ENCODE measurements around the gene TYR.
"Not testable (repeated sequence)": the region's sequence is repeated elsewhere in the genome, so short reads cannot be mapped to it uniquely, and the experiment has no call there.

Gene TYR

GRCh38 chr11:89272540-89273088, 94.9 kb downstream of the TYR start:
- not testable (repeated sequence) for DNase-seq

GRCh38 chr11:89273220-89273619, 95.5 kb downstream of the TYR start:
- not testable (repeated sequence) for DNase-seq

- DNase-seq, result no peak
These were observed 98.3 kb downstream of the TYR start for GRCh38 chr11:89275966-89276365.

- no peak for DNase-seq
These were observed 101.5 kb downstream of the TYR start for GRCh38 chr11:89279176-89279575.

DNA sequence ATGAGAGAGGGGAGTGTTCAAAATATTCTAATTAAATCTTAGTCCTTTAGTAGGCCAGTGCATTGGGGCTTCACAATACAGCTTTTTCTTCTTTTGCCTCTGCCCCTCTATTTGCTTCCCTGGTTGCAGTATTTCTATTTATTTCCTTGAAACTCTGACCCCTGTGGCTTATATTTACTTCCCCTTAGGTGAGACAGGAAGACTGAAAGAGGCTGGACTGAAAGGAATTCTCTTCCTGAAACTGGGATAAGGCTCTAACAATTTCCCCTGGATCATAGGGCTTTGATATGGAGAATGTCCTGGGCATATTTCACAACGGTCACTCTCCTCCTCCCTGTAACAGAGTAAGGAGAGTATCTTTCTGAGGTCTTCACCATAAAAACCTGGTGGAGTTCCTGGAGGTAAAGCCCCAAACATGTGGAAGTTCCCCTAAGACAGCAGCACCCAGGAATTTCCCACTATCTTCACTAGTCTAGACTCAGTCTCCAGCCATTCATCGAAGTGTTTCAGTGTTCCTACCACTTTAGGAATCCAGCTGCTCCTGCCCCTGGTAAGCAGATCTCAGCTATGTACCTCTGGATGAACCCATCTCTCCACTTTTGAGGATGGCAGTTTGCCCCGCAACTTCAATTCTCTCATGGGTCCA, 103.5 kb downstream of the TYR start:
- DNase-seq, result not testable (repeated sequence)

GRCh38 chr11:89286601-89287000, 108.9 kb downstream of the TYR start:
- not testable (repeated sequence) for DNase-seq

DNA sequence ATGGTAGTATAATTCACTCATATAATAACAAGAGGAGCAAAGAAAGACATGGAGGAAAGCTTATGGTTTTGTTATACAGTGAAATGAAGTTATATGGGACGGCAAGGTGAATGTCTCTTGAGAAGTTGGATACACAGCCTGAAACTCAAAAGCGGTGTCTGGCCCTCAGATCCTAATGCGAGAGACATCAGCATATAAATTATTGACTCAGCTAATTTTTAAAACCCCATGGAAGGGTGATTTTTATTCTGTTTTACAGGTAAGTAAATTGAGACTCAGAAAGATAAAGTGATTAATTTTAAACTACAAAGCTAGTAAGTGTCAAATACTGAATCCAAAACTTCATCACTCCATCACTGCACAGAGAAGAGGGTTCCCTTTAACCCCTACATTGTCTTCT, 110.3 kb downstream of the TYR start:
- not testable (repeated sequence) for DNase-seq

DNA sequence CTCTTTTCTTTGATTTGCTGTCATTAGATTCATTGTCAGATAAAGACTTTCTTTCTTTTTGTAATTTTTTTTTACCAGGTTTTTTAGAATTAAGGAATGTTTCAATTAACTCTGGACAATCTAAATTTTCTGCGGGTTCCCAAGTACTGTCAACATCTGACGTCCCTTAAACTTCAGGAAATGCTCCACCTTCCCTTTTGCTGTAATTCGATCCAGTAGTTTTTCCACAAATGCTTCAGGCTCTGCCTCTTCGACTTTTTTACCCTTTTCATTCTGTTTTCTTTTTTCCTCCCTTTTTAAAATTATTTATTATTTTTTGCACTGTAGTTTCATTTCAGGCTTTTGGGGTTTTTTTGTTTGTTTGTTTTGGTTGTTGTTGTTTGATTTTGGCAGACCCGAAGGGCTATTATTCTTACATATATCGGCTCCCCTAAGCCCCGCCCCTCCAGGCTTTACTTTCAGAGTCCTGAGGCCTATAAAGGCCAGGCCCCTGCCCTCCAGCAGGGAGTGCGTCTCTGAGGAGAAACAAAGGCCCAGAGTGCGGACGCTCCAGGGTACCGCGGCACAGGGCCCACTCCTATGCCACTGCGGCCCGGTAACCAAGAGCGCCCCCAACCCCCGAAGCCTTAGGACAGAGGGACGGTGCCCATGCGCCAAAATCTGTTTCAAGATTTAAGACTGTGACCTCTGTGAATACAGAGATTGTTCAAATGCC, 116.4 kb downstream of the TYR start:
- no peak for DNase-seq

DNA sequence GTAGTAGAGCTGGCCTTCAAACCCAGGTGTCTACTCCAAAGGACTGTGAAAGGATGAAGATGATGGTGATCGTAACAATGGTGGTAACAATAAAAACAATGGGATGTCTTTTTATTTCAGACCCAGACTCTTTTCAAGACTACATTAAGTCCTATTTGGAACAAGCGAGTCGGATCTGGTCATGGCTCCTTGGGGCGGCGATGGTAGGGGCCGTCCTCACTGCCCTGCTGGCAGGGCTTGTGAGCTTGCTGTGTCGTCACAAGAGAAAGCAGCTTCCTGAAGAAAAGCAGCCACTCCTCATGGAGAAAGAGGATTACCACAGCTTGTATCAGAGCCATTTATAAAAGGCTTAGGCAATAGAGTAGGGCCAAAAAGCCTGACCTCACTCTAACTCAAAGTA, 117.3 kb downstream of the TYR start:
- DNase-seq, result not testable (repeated sequence)

GRCh38 chr11:89303029-89303428, 125.4 kb downstream of the TYR start:
- DNase-seq, result not testable (repeated sequence)

- not testable (repeated sequence) for DNase-seq
These were observed 130.6 kb downstream of the TYR start for GRCh38 chr11:89308272-89308671.

DNA sequence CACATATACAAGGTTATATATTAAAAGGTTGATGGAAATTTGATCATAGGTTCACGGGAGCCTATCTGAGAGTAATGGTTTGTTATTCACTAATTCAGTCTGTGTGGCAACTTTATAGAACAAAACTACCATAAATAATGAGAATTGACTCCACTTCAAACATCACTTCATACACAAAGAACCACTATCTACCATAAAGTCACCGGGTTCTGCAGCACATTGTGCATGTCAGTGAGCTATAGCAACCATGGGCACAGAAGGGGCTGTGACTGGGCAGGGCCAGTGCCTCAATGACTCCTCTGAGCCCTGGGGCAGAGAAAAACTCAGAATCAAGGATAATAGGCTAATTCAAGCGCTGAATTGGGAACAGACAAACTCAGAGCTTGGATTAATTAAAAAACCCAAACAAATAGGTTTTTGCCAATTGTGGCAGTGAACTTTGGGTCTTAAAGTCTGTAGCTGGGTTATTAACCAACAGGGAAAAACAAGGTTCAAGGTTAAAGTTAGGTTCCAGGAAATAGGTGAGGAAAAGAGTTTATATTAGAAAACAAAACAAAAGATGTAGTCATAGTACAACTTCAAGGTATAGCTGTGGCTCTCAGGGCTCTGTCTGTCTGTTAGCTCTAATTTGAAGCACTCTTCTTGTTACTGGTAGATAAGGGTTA, 131.8 kb downstream of the TYR start:
- DNase-seq, result not testable (repeated sequence)

DNA sequence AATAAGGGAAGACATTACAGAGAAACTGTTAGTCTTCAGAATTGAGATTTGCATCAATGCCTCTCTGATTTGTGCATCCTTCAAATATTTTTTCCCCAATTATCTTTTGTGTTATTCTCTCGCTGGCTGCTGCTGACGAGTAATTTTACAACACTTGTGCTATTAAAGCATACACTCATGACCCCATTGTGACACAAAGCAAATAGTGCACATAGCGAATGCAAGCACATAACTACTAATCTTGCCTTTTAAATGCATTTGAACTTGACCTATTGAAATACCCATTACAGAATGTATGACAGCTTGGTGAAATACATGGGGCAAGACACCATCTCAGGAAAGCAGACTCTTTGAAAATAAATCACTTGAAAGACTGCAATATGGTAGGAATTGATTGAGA, 132.9 kb downstream of the TYR start:
- not testable (repeated sequence) for DNase-seq

- DNase-seq, result no peak
These were observed 143.7 kb downstream of the TYR start for GRCh38 chr11:89321401-89321800.

- DNase-seq, result no peak
These were observed 150.2 kb downstream of the TYR start for GRCh38 chr11:89327885-89328284.

GRCh38 chr11:89331940-89332339, 154.3 kb downstream of the TYR start:
- not testable (repeated sequence) for DNase-seq

- DNase-seq, result not testable (repeated sequence)
These were observed 156.0 kb downstream of the TYR start for GRCh38 chr11:89333704-89334103.

GRCh38 chr11:89337100-89337650, 159.5 kb downstream of the TYR start:
- not testable (repeated sequence) for DNase-seq

- DNase-seq, result not testable (repeated sequence)
These were observed 160.4 kb downstream of the TYR start for GRCh38 chr11:89338073-89338472.

- not testable (repeated sequence) for DNase-seq
These were observed 162.8 kb downstream of the TYR start for GRCh38 chr11:89340450-89340849.

GRCh38 chr11:89342880-89343572, 165.4 kb downstream of the TYR start:
- DNase-seq, result not testable (repeated sequence)

All from activated CD8-positive, alpha-beta memory T cell treated with anti-CD3 and anti-CD28 coated beads for 24 hours (primary cell).